IPS DF 6.9 (cell line): ENCODE results near the gene TAPT1.

ENCODE experiments used
- DNase-seq: peaks from one replicate; pipeline ENCODE4 v3.0.0-alpha.2; 2013; ENCODE audit warnings: low read depth, low spot score
- H3K27ac ChIP-seq: one replicate; pipeline ENCODE4 v1.5.1; 2013; ENCODE audit warnings: low read length, control low read depth
- H3K27me3 ChIP-seq: 2 replicates; pipeline ENCODE4 v1.6.1; 2013; ENCODE audit warnings: mild to moderate bottlenecking, low read length; ENCODE audit not compliant: control insufficient read depth, insufficient read depth
- H3K36me3 ChIP-seq: 2 replicates; pipeline ENCODE4 v1.6.1; 2013; ENCODE audit warnings: low read length; ENCODE audit not compliant: control insufficient read depth, insufficient read depth
- H3K4me1 ChIP-seq: 2 replicates; pipeline ENCODE4 v1.6.1; 2013; ENCODE audit warnings: low read length; ENCODE audit not compliant: control insufficient read depth, insufficient read depth
- H3K4me3 ChIP-seq: 2 replicates; pipeline ENCODE4 v1.5.1; 2013; ENCODE audit warnings: mild to moderate bottlenecking, low read length
- H3K9me3 ChIP-seq: 2 replicates; pipeline ENCODE4 v1.6.1; 2013; ENCODE audit warnings: low read length, inconsistent platforms; ENCODE audit not compliant: control insufficient read depth, insufficient read depth
- WGBS: extraction: QIAGEN DNeasy Blood & Tissue Kit; methylation state at CpG from one replicate; pipeline ENCODE4 v1.1.7; 2013; ENCODE audit warnings: mixed read lengths, missing lambda C conversion rate; ENCODE audit not compliant: insufficient read length, insufficient coverage; 5-methylcytosine and 5-hydroxymethylcytosine counted together

TAPT1 gene

DNA sequence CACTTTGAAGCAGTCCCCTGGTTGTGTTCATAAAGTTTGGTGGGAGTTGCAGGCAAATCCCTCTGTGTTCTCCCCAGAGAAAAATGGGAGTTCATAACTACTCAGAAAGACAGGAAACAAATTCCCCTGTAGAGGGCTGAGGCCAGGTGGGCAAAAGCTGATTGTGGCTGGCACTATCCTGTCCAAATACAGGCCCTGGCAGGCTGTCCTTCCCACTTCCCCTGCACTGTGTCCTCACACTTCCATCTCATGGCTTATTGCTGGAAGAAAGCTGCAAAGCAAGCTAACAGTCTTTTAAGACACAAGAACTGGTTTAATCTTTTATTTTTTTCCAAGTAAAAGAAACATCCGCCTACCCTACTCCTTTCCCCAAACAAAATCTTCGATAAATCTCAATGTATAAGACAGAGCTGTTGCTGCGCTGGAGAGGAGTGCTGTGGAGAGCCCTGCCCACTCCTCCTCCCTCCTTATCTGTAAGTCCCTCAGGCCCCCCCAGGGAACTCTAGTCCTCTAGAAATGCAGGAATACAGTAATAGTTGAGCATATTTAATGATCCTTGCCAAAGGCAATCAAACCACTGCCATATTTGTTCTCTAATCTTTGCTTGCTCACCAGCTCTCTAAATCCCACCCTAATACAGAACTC is 14.0 kb downstream of the TAPT1 start:
- no peak overlapping the region for H3K27ac ChIP-seq
- no peaks in the 10 kb centered on the region for H3K36me3 ChIP-seq
- H3K9me3 ChIP-seq, result no peaks in the 10 kb centered on the region
- H3K4me3 ChIP-seq, result no peak overlapping the region
- H3K4me1 ChIP-seq, result no peaks in the 10 kb centered on the region
- DNase-seq, result no peak
- H3K27me3 ChIP-seq, result no peaks in the 10 kb centered on the region
- 100% methylated on average over 2 of the region's 3 CpGs for WGBS

GRCh38 chr4:16207409-16207808 is 18.9 kb downstream of the TAPT1 start:
- peaks cover 5% of the 10 kb centered on the region; the same call in 1 of the 2 replicates for H3K4me1 ChIP-seq
- no peak for DNase-seq
- H3K27me3 ChIP-seq, result no peaks in the 10 kb centered on the region
- no peaks in the 10 kb centered on the region for H3K36me3 ChIP-seq
- H3K27ac ChIP-seq, result no peak overlapping the region
- H3K9me3 ChIP-seq, result no peaks in the 10 kb centered on the region
- 100% methylated on average over 1 of the region's 1 CpG for WGBS
- no peak overlapping the region for H3K4me3 ChIP-seq

- Histone ChIP-seq H3K27ac (no peak overlapping the region), H3K27me3 (no peaks in the 10 kb centered on the region), H3K4me1 (peaks cover 5% of the 10 kb centered on the region; the same call in 1 of the 2 replicates), H3K36me3 (no peaks in the 10 kb centered on the region), H3K9me3 (no peaks in the 10 kb centered on the region), H3K4me3 (no peak overlapping the region)
- no CpG with 5 or more reads among the region's 2 CpGs for WGBS
- no peak for DNase-seq
These were observed 19.4 kb downstream of the TAPT1 start for GRCh38 chr4:16206848-16207247.

DNA sequence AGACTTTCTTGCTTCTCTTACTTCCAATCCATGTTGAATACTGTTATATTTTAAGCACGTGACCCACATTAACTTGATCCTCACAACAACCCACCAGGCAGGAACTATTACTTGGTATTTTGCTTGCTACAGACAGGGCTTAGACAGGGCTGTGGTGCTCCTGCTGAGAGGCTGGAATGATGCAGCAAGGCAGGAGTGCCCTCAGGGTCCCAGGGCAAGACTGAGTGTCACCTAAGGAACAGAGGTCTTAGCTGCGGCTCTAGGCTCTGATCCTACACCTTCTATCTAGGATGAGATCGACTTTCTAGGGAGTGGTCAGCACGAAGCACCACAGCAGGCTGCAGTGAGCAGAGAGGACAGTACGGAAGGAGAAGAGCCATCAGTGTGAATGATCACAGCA is 20.0 kb downstream of the TAPT1 start:
- no CpG with 5 or more reads among the region's 5 CpGs for WGBS
- Histone ChIP-seq H3K36me3 (no peaks in the 10 kb centered on the region), H3K27ac (no peak overlapping the region), H3K27me3 (no peaks in the 10 kb centered on the region), H3K9me3 (no peaks in the 10 kb centered on the region), H3K4me1 (peaks cover 5% of the 10 kb centered on the region; the same call in 1 of the 2 replicates), H3K4me3 (no peak overlapping the region)
- DNase-seq, result no peak

GRCh38 chr4:16205298-16206164 is 20.7 kb downstream of the TAPT1 start:
- WGBS, result no CpG with 5 or more reads among the region's 7 CpGs
- no peak for DNase-seq
- peaks cover 5% of the 10 kb centered on the region; the same call in 1 of the 2 replicates for H3K4me1 ChIP-seq
- no peaks in the 10 kb centered on the region for H3K9me3 ChIP-seq
- no peaks in the 10 kb centered on the region for H3K27me3 ChIP-seq
- H3K36me3 ChIP-seq, result no peaks in the 10 kb centered on the region
- no peak overlapping the region for H3K27ac ChIP-seq
- H3K4me3 ChIP-seq, result no peak overlapping the region

GRCh38 chr4:16204505-16204904 is 21.8 kb downstream of the TAPT1 start:
- Histone ChIP-seq H3K27ac (no peak overlapping the region), H3K36me3 (no peaks in the 10 kb centered on the region)

DNA sequence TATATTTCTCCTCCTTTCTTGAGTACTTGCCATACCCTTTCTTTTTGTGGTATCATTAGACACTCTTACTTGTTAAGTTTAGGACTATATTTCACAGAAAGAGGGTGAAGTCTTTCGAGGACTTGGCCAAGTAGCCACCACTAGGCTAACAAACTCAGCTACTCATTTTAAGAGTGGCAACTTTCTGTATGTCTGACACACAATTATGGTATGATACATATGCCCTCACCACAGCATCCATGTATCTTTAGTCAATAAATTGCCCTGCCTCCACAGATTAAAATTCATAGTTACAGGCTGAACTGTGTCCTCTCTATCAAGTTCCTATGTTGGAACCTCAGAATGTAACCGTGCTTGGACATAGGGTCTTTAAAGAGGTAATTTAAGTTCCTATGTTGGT is 23.2 kb downstream of the TAPT1 start:
- no peak for DNase-seq
- Histone ChIP-seq H3K36me3 (no peaks in the 10 kb centered on the region), H3K27ac (no peak overlapping the region), H3K9me3 (no peaks in the 10 kb centered on the region), H3K27me3 (no peaks in the 10 kb centered on the region), H3K4me1 (peaks cover 5% of the 10 kb centered on the region; the same call in 1 of the 2 replicates), H3K4me3 (no peak overlapping the region)
- WGBS, result no CpG with 5 or more reads among the region's 2 CpGs

More at GRCh38 chr4:16204505-16204904, 21.8 kb downstream of the TAPT1 start:
- Histone ChIP-seq H3K4me1 (peaks cover 5% of the 10 kb centered on the region; the same call in 1 of the 2 replicates), H3K27me3 (no peaks in the 10 kb centered on the region), H3K4me3 (no peak overlapping the region), H3K9me3 (no peaks in the 10 kb centered on the region)
- DNase-seq, result no peak
- WGBS, result no CpG with 5 or more reads among the region's 3 CpGs

DNA sequence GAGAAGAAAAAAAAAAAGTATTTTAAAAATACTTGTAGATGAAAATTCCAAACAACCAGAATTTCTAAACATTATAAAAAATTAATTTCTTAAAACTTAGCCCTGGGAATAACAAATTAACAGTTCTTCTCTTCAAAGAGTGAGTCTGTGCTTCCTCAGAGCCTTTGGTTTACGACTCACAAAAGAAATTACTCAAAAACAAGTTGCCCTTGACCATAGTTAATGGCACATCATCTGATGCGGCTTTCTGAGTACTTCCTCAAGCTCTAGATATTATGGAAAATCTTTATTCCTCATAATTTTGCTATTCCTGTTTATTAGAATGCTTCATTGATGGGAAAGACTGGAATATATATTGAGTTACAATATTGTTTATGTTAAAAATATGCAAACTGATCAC is 23.7 kb downstream of the TAPT1 start:
- Histone ChIP-seq H3K4me1 (peaks cover 5% of the 10 kb centered on the region; the same call in 1 of the 2 replicates), H3K27ac (no peak overlapping the region), H3K4me3 (no peak overlapping the region), H3K9me3 (no peaks in the 10 kb centered on the region), H3K27me3 (no peaks in the 10 kb centered on the region), H3K36me3 (no peaks in the 10 kb centered on the region)
- DNase-seq, result no peak
- no CpG with 5 or more reads among the region's 2 CpGs for WGBS

DNA sequence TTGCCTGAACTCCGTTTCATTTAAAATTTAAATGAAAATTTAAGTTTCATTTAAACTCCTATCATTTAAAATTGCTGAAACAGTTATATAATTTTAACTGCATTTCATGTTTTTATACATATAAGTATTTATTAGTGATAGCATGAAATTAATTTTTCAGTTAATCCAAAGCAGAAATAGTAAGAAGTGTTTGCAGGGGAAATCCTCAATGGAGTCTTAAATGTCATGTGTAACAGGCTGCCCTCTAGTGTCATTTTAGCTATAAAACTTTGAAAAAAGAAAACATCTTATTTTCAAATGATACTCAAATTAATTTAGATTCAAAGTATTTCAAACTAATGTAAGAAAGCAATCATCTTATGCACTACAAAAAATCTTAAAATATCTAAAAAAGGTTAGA is 27.2 kb downstream of the TAPT1 start:
- H3K27ac ChIP-seq, result no peak overlapping the region
- no peaks in the 10 kb centered on the region for H3K4me1 ChIP-seq
- no peaks in the 10 kb centered on the region for H3K36me3 ChIP-seq
- H3K27me3 ChIP-seq, result no peaks in the 10 kb centered on the region
- no peaks in the 10 kb centered on the region for H3K9me3 ChIP-seq
- DNase-seq, result no peak
- H3K4me3 ChIP-seq, result no peak overlapping the region
- WGBS, result no CpG with 5 or more reads among the region's 1 CpG

DNA sequence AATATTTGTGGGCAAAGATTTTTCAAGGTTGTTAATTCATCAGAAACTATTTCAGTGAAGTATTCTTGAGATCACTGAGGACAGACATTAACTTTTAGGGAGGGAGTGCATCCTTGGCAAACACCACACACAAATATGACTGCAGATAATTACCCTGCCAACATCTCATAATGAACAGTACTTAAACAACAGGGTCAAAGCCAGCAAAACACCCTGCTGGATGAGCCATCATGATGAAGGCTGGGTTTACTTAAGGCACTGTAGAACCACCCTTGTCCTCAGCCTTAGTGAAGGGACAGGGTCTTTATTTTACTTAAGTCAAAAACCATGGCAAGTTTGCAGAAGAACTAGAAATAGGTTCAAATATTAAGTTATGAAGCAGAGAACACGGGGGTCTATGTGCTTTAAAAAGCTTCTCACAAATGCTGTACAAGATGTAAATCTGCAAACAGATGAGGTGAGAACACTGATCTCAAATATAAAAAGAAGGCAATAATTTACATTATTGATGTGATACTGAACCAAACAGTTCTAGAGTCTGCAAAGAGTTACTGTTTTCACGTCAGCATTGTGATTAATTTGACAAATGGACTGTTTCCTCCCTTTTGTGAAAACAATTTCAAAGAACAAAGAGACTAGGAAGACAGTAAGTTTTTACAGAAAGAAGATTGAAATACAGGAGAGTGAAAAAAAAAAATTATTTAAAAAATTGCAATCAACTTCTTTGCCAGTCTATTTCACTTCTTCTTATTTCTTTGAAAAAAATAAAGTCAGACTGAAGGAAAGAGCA is 28.2 kb downstream of the TAPT1 start:
- WGBS, result no CpG with 5 or more reads among the region's 2 CpGs
- no peaks in the 10 kb centered on the region for H3K4me1 ChIP-seq
- no peak overlapping the region for H3K27ac ChIP-seq
- H3K36me3 ChIP-seq, result no peaks in the 10 kb centered on the region
- no peaks in the 10 kb centered on the region for H3K9me3 ChIP-seq
- no peaks in the 10 kb centered on the region for H3K27me3 ChIP-seq
- DNase-seq, result no peak
- H3K4me3 ChIP-seq, result no peak overlapping the region
